Activated CD4-positive, alpha-beta memory T cell treated with anti-CD3 and anti-CD28 coated beads for 36 hours (primary cell): ENCODE measurements around the gene SERPINA12. TPM values are rescaled to one million over a fixed set of nuclear protein-coding genes. Genes with fewer than 3 reads are reported as not detected.
"Not testable (repeated sequence)": the region's sequence is repeated elsewhere in the genome, so short reads cannot be mapped to it uniquely, and the experiment has no call there.

ENCODE experiments used
- CTCF ChIA-PET: fragments of 350-600 bp; sonication (Branson Sonifier 250); formaldehyde crosslinking; loops from one replicate; lab custom pipeline; 2021; ENCODE audit warnings: antibody characterized with exemption, inconsistent platforms; lab: Charles Lee
- POLR2A ChIA-PET: fragments of 350-600 bp; sonication (Branson Sonifier 250); formaldehyde crosslinking; loops from one replicate; lab custom pipeline; 2021; ENCODE audit warnings: antibody characterized with exemption; lab: Charles Lee
- DNase-seq: peaks from one replicate; pipeline ENCODE4 v3.0.0-alpha.2; 2020
- H3K27ac Mint-ChIP-seq: one replicate; pipeline ENCODE4 v1.8.0; 2021; ENCODE audit warnings: mixed read lengths
- H3K27me3 Mint-ChIP-seq: one replicate; pipeline ENCODE4 v1.8.0; 2021; ENCODE audit warnings: mixed read lengths
- H3K36me3 Mint-ChIP-seq: one replicate; pipeline ENCODE4 v1.8.0; 2021; ENCODE audit warnings: mixed read lengths
- H3K4me1 Mint-ChIP-seq: one replicate; pipeline ENCODE4 v1.8.0; 2021; ENCODE audit warnings: low read depth, mixed read lengths
- H3K4me3 Mint-ChIP-seq: one replicate; pipeline ENCODE4 v1.8.0; 2021; ENCODE audit warnings: mild to moderate bottlenecking, mixed read lengths
- H3K9me3 Mint-ChIP-seq: one replicate; pipeline ENCODE4 v1.8.0; 2021; ENCODE audit warnings: mixed read lengths
- intact Hi-C: fragments of 100-400 bp; cut with micrococcal nuclease; formaldehyde crosslinking; loops from one replicate; pipeline ENCODE4 v1.15.1; 2023
- total RNA-seq, 2 experiments: library from RNA; stranded (reverse); gene quantifications; one replicate each; pipeline ENCODE4 v1.2.3, GENCODE V29; 2021

SERPINA12 gene
- total RNA-seq, 2 experiments from 2014 or later: not detected

DNA sequence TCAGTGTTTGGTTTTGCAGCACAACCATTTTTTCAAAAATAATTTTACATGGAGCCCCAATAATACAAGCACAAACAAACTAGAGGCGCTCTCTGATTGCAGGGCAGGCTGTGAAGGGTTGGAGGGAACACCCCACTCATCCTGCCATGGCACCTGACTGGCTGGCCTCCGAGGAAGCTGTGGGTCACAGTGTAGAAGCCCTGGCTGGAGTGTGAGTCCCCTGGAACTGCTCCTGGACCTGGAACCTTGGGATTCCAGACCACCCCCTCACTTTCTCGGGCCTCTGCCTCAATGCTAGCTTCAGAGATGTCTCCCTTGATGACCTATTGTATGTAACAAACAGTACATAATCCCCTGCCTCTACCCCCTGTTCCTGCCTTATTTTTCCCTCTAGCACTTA lies 14.8 kb upstream of the SERPINA12 start:
- Mint-ChIP-seq H3K27ac (no peak overlapping the region), H3K36me3 (no peaks in the 10 kb centered on the region), H3K9me3 (peaks cover 5% of the 10 kb centered on the region), H3K4me1 (no peaks in the 10 kb centered on the region), H3K27me3 (peaks cover 28% of the 10 kb centered on the region), H3K4me3 (no peak overlapping the region)
- ChIA-PET POLR2A (no interaction called here), CTCF (no interaction called here)
- intact Hi-C loops: no loop called here
- DNase-seq: no peak

DNA sequence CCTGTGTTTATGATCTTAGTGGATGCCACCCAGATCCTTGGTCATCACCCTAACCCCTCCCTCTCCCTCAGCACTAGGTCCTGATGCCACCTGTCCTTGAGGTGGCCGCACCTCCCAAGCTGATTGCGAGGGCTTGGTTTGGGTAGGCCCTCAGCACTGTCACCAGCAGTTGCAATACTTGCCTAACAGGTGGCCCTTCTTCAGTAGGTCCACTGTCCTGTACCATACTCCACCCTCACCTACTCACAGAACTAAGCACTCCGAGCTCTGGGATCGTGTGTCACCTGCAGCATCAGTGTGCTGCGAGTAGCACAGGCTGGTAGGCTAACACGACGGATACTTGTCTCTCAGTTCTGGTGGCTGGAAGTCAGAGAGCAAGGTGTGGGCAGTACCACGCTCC lies 14.0 kb upstream of the SERPINA12 start:
- intact Hi-C loops: no loop called here
- H3K27ac Mint-ChIP-seq: no peak overlapping the region
- ChIA-PET POLR2A (no interaction called here), CTCF (no interaction called here)
- no peaks in the 10 kb centered on the region for H3K4me1 Mint-ChIP-seq
- DNase-seq: no peak
- H3K9me3 Mint-ChIP-seq: peaks cover 8% of the 10 kb centered on the region
- H3K27me3 Mint-ChIP-seq: peaks cover 27% of the 10 kb centered on the region
- H3K4me3 Mint-ChIP-seq: no peak overlapping the region
- no peaks in the 10 kb centered on the region for H3K36me3 Mint-ChIP-seq

DNA sequence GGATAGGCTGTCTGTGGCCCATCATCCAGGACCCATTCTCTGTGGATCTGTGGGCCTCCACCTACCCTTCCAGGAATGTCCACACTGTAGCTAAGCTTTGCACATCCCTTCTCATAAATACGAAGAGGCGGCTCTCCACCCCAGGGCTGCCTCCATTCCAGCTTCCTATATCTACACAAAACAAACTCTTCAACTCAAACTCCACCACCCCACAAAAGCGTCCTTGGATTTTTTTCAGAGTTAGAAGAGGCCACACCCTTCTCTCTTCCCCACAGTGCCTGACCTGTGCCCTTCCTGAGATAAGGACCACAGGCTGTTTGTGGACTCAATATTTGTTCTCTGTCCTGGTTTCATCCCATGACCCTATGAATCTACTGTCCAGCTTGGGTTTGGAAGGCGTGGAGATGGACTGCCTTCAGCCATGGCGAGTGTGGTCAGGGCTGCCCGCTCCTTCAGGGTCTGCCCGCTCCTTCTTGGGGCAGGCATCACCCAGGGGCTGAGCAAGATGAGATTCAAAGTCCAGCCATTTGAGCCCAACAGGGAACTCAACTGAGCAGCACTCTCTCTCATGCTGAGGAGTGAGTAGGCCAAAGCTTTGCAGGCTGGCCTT lies 13.0 kb upstream of the SERPINA12 start:
- DNase-seq: no peak
- H3K4me1 Mint-ChIP-seq: no peaks in the 10 kb centered on the region
- H3K27me3 Mint-ChIP-seq: peaks cover 25% of the 10 kb centered on the region
- no peak overlapping the region for H3K4me3 Mint-ChIP-seq
- ChIA-PET CTCF (no interaction called here), POLR2A (no interaction called here)
- intact Hi-C loops: no loop called here
- H3K9me3 Mint-ChIP-seq: peaks cover 8% of the 10 kb centered on the region
- no peaks in the 10 kb centered on the region for H3K36me3 Mint-ChIP-seq
- H3K27ac Mint-ChIP-seq: no peak overlapping the region

DNA sequence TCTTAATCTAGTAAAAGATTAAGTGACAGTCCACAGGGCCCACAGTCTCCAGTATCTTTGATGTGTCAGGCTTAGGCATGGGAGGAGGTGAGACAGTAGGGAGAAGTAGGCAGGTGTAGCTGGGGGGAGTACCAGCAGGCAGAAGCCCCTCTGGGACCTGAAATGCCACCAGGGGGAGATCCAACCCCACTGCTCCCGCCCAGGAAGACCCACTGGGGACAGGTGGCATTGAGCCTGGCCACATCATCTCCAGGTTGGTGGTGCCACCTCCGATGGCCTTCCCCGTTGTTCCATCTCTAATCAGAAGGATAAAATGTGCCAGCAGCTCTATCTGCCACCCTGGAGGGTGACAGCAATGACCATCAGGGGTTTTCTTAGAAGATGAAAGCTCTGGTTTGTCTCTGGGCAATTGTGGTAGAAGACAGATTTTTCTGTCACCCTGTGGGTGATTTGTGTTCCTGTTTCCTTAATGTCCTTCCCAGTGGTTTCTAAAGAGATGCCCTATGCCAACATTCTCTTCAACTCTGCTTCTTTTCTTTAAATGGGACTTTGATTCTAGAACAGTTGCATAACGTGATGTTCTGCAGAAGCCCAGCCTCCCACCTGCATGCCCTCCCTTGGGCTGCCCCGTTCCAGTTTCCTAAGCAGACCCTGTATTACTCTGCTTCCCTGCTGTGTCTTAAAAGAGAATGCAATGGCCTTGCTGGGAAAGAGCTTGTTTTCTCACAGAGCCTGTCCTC lies 12.3 kb upstream of the SERPINA12 start:
- Mint-ChIP-seq H3K27me3 (peaks cover 23% of the 10 kb centered on the region), H3K4me1 (no peaks in the 10 kb centered on the region), H3K36me3 (no peaks in the 10 kb centered on the region), H3K9me3 (peaks cover 8% of the 10 kb centered on the region), H3K27ac (no peak overlapping the region), H3K4me3 (no peak overlapping the region)
- ChIA-PET POLR2A (no interaction called here), CTCF (no interaction called here)
- no peak for DNase-seq
- intact Hi-C loops: no loop called here

DNA sequence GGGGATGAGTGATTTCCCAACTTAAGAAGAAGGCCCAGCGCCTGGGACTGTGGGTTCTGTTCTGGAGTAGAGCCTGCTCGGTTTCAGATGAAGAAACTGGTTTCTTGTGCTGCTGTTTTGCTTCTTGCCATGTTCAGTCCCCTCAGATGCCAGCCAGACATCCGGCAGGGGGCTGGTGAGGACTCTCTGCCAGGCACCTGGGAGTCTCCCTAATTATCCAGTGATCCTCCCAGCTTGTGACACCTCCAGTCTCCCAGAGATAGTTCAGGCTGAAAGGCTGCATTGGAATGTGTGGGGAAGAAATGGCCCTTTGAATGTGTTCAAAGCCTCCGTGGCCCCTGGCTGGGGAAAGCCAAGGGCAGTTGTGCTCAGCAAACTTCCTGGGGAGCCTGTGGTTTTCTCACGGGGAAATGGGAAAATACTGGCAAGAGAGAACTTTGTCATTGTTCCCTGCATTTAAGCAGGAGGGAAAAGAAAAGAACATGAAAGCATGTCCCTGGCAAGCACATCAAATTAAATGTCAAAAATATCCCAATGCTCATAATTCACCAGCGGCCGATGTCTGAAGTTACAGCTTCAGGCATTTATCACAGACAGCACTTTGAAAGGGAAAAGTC lies 8.5 kb upstream of the SERPINA12 start:
- Mint-ChIP-seq H3K4me1 (no peaks in the 10 kb centered on the region), H3K27ac (no peak overlapping the region), H3K36me3 (no peaks in the 10 kb centered on the region), H3K9me3 (peaks cover 8% of the 10 kb centered on the region), H3K27me3 (peaks cover 8% of the 10 kb centered on the region), H3K4me3 (no peak overlapping the region)
- intact Hi-C loops: no loop called here
- ChIA-PET POLR2A (no interaction called here), CTCF (interaction anchor here (0.6 to 1.5 kb wide), 2 partner anchors 31 to 861 kb away, joined by 3 read pairs; no protein-coding TSS in a partner anchor)
- no peak for DNase-seq

DNA sequence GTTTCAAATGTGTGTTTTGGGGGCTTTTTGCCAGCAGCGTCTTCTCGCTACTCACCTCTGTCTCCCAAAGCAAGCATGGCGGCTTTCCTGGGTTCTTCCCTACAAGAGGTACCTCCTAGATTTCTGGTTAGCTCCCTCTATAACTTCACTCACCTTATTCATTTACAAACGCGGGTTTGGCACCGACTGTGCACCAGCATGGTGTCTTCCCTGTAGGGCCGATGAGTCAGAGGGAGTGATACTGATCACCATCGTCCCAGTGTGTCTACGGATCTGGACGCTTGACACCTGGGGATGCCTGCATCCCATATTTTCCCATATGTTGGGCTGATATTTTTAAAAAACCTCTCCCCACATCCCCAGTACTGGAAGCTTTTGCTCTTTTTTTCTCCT lies 8.0 kb upstream of the SERPINA12 start:
- no peaks in the 10 kb centered on the region for H3K4me1 Mint-ChIP-seq
- DNase-seq: no peak
- no peak overlapping the region for H3K4me3 Mint-ChIP-seq
- POLR2A ChIA-PET: no interaction called here
- intact Hi-C loops: no loop called here
- CTCF ChIA-PET: interaction anchor here (1.5 kb wide), 1 partner anchor 32 kb away, joined by 3 read pairs; no protein-coding TSS in a partner anchor
- H3K9me3 Mint-ChIP-seq: peaks cover 8% of the 10 kb centered on the region
- H3K36me3 Mint-ChIP-seq: no peaks in the 10 kb centered on the region
- H3K27me3 Mint-ChIP-seq: peaks cover 8% of the 10 kb centered on the region
- no peak overlapping the region for H3K27ac Mint-ChIP-seq

DNA sequence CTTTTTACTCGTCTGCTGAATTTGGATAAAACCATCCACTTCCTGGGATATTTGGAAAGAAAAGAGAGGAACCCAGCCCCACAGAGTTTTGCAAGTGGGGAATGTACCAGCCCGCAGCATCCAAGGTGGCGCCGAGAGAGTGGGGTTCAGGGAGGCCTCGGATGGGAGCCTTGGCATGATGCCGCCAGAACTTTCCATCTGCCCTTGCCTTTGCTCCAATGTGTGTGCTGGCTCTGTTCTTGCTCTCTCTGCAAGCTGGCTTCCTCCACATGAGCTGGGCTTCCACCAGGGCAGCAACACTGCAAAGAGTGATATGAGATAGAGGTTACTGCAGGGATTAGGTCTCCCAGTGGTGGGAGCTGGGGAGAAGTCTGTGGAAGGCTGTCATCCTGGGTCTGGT lies 6.6 kb upstream of the SERPINA12 start:
- Mint-ChIP-seq H3K9me3 (peaks cover 8% of the 10 kb centered on the region), H3K4me3 (no peak overlapping the region), H3K27me3 (peaks cover 8% of the 10 kb centered on the region), H3K4me1 (no peaks in the 10 kb centered on the region), H3K27ac (no peak overlapping the region), H3K36me3 (no peaks in the 10 kb centered on the region)
- ChIA-PET CTCF (no interaction called here), POLR2A (no interaction called here)
- intact Hi-C loops: no loop called here
- no peak for DNase-seq

DNA sequence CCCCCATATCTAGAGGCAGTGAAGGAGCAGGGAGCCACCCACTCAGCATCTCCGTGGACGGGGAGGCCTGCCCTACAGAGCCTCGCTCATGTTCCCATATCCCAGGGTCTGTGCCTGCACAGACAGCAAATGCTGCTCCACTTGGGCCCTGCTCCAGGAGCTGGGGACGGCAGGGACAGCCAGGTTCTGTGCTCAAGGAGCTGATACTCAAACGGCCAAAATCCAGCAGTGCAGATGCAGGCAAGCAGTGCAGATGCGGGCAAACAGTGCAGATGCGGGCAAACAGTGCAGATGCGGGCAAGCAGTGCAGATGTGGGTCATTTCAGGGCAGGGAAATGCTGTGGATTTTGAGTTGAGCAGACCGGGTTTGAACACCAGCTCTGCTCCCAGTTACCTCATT lies 6.2 kb upstream of the SERPINA12 start:
- ChIA-PET POLR2A (no interaction called here), CTCF (no interaction called here)
- intact Hi-C loops: no loop called here
- H3K4me1 Mint-ChIP-seq: no peaks in the 10 kb centered on the region
- no peaks in the 10 kb centered on the region for H3K36me3 Mint-ChIP-seq
- H3K4me3 Mint-ChIP-seq: no peak overlapping the region
- no peak for DNase-seq
- peaks cover 8% of the 10 kb centered on the region for H3K9me3 Mint-ChIP-seq
- no peak overlapping the region for H3K27ac Mint-ChIP-seq
- H3K27me3 Mint-ChIP-seq: peaks cover 8% of the 10 kb centered on the region

DNA sequence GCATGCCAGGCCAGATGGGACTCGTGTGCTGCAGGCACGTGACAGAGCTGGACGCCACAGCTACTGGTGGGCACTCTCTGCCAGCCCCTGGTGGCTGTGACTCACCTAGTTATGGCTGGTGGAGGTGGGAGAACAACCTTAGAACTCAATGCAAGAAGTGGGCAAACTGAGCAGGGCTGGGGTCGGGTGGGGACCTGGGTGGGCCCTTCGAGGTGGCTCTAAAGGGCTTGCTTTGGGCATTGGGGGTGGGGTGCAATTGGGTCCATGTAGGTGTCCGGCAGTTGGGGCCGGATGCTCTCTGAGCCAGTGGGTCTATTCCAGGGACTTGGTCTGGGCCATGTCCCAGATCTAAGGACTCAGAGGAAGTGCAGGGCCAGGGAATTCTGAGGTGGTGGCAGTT lies 5.1 kb upstream of the SERPINA12 start:
- Mint-ChIP-seq H3K9me3 (peaks cover 5% of the 10 kb centered on the region), H3K4me1 (no peaks in the 10 kb centered on the region), H3K27me3 (peaks cover 8% of the 10 kb centered on the region), H3K27ac (no peak overlapping the region), H3K4me3 (no peak overlapping the region), H3K36me3 (no peaks in the 10 kb centered on the region)
- no peak for DNase-seq
- ChIA-PET CTCF (no interaction called here), POLR2A (no interaction called here)
- intact Hi-C loops: no loop called here

DNA sequence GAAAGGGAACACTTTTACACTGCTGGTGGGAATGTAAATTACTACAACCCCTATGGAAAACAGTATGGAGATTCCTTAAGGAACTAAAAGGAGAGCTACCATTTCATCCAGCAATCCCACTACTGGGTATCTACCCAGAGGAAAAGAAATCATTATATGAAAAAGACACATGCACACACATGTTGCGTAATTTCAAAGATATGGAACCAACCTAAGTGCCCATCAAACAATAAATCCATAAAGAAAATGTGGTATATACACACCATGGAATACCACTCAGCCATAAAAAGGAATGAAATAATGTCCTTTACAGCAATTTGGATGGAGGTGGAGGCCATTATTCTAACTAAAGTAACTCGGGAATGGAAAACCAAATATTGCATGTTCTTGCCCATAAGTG lies 1.2 kb upstream of the SERPINA12 start:
- H3K36me3 Mint-ChIP-seq, CTCF ChIA-PET, H3K27me3 Mint-ChIP-seq, H3K4me3 Mint-ChIP-seq, intact Hi-C loops, H3K27ac Mint-ChIP-seq, DNase-seq, H3K4me1 Mint-ChIP-seq, H3K9me3 Mint-ChIP-seq, POLR2A ChIA-PET: not testable (repeated sequence)

DNA sequence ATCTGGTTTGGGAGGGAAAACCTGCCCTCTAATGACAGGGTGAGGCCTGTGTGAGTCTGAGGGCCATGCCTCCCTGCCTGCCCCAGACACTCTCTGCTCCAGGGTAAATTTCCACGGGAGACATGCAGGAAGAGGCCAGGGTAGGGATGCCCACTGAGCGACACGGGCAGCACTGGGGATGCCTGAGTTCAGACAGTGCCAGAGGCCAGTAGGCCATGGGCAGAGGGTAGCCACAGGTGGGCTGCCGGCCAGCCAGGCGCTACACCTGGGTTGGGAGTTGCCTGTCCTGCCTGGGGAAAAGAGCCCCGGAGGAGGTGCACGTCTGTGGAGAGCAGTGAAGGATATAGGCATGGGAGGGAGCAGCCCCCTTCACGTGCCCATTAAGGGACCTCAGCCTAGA lies 3.6 kb downstream of the SERPINA12 start:
- Mint-ChIP-seq H3K27ac (no peak overlapping the region), H3K4me1 (no peaks in the 10 kb centered on the region), H3K27me3 (peaks cover 8% of the 10 kb centered on the region), H3K36me3 (no peaks in the 10 kb centered on the region), H3K4me3 (no peak overlapping the region), H3K9me3 (no peaks in the 10 kb centered on the region)
- ChIA-PET POLR2A (no interaction called here), CTCF (no interaction called here)
- no peak for DNase-seq
- intact Hi-C loops: no loop called here

DNA sequence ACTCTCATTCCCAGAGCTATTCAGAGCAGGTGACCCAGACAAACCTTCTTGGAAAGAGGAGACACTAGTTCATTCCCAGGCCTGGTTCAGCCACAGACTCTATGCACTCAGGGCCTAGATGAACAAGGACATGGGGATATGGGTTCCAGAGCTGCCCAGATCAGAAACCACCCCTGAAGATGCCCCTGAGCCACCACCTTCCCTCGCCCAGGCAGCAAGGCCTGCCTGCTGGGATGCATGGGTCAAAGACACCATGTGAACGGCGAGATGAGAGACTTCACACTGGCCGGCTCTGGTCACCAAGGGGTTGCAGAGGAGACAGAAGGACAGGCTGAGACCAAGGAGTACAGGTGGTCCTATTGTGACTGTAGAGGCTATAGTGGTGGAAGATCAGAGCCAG lies 4.1 kb downstream of the SERPINA12 start:
- ChIA-PET CTCF (no interaction called here), POLR2A (no interaction called here)
- Mint-ChIP-seq H3K36me3 (no peaks in the 10 kb centered on the region), H3K9me3 (no peaks in the 10 kb centered on the region), H3K4me1 (no peaks in the 10 kb centered on the region), H3K27ac (no peak overlapping the region), H3K27me3 (peaks cover 8% of the 10 kb centered on the region), H3K4me3 (no peak overlapping the region)
- intact Hi-C loops: no loop called here
- DNase-seq: no peak
